GM21529 (cell line): ENCODE results near the gene KTI12.

Experiments used
- ATAC-seq: cut with Tn5 transposase; IDR thresholded peaks from one replicate; pipeline ENCODE4 v1.9.1; 2021; ENCODE audit not compliant: unreplicated experiment

Gene KTI12

GRCh38 chr1:51989582-51990477, 43.8 kb downstream of the KTI12 start:
- ATAC-seq, result no peak

GRCh38 chr1:51988254-51988653, 45.4 kb downstream of the KTI12 start:
- ATAC-seq, result no peak

- ATAC-seq, result no peak
These were observed 46.9 kb downstream of the KTI12 start for GRCh38 chr1:51986718-51987117.

DNA sequence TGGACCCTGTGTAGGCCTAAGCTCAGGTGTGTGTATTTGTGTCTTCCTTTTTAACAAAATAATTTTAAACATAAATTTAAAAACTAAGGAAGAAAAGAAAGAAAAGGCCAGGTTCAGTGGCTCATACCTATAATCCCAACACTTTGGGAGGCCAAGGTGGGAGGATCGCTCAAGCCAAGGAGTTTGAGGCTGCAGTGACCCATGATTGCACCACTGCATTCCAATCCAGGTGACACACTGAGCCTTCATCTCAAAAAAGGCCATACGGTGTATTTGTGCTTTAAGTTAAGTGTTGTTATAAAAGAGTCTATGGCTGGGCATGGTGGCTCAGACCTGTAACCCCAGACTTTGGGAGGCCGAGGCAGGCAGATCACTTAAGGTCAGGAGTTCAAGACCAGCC, 51.4 kb downstream of the KTI12 start:
- ATAC-seq, result no peak
